Adipose tissue (tissue), 3 donors: ENCODE data around the gene PARP1. TPM values are rescaled to one million over a fixed set of nuclear protein-coding genes. Genes with fewer than 3 reads are reported as not detected.

Experiments
- H3K27ac ChIP-seq: one replicate; pipeline ENCODE4 v1.5.1; 2013; ENCODE audit warnings: low read depth, low read length
- WGBS, 3 donors: extraction: QIAGEN DNeasy Blood & Tissue Kit; methylation state at CpG; one replicate each; pipeline ENCODE4 v1.1.7; 2013; 5-methylcytosine and 5-hydroxymethylcytosine counted together
- polyA plus RNA-seq, 3 donors: library from polyadenylated mRNA; stranded (reverse); fragments of 200-250 nt; gene quantifications; one replicate each; pipeline ENCODE4 v1.2.3, GENCODE V29; 2013
- donor health status: healthy with polysubstance abuse.
- donor health status: Bipolar disorder and iron deficiency.
- donor health status: healthy.

The PARP1 gene
- polyA plus RNA-seq, 3 donors = 26.5 to 43.8 (median 31.3) TPM

- no peak overlapping the region for H3K27ac ChIP-seq
- WGBS, 3 donors = 50 to 76% (median 66%) methylated on average over 8 of the region's 8 CpGs
These were observed 10.6 kb downstream of the PARP1 start for GRCh38 chr1:226397011-226397926.

- WGBS, 3 donors = 90 to 95% (median 93%) methylated on average over 6 of the region's 6 CpGs
- H3K27ac ChIP-seq = no peak overlapping the region
These were observed 12.1 kb downstream of the PARP1 start for GRCh38 chr1:226395753-226396152.

- H3K27ac ChIP-seq = no peak overlapping the region
- 66 to 87% (median 87%) methylated on average over 5 of the region's 5 CpGs for WGBS, 3 donors
These were observed 13.4 kb downstream of the PARP1 start for GRCh38 chr1:226394462-226394861.

GRCh38 chr1:226390681-226391080, 17.2 kb downstream of the PARP1 start:
- WGBS, 3 donors = 95 to 98% (median 97%) methylated on average over 3 of the region's 3 CpGs
- H3K27ac ChIP-seq = no peak overlapping the region

- 91 to 94% (median 94%) methylated on average over 1 of the region's 1 CpG for WGBS, 3 donors
- H3K27ac ChIP-seq = no peak overlapping the region
These were observed 19.8 kb downstream of the PARP1 start for GRCh38 chr1:226388131-226388530.

GRCh38 chr1:226384717-226385116, 23.2 kb downstream of the PARP1 start:
- no peak overlapping the region for H3K27ac ChIP-seq
- WGBS, 3 donors = 88 to 97% (median 96%) methylated on average over 11 of the region's 11 CpGs

- H3K27ac ChIP-seq = no peak overlapping the region
- 93 to 100% (median 96%) methylated on average over 4 of the region's 4 CpGs for WGBS, 3 donors
These were observed 23.9 kb downstream of the PARP1 start for GRCh38 chr1:226384040-226384439.

- H3K27ac ChIP-seq = no peak overlapping the region
- WGBS, 3 donors = 77 to 88% (median 87%) methylated on average over 5 of the region's 5 CpGs
These were observed 25.9 kb downstream of the PARP1 start for GRCh38 chr1:226382030-226382429.

- 83 to 94% (median 93%) methylated on average over 15 of the region's 15 CpGs for WGBS, 3 donors
- no peak overlapping the region for H3K27ac ChIP-seq
These were observed 26.5 kb downstream of the PARP1 start for GRCh38 chr1:226381226-226381998.

GRCh38 chr1:226378071-226378470, 29.8 kb downstream of the PARP1 start:
- no peak overlapping the region for H3K27ac ChIP-seq
- 65 to 85% (median 84%) methylated on average over 2 of the region's 2 CpGs for WGBS, 3 donors

GRCh38 chr1:226376300-226376699, 31.6 kb downstream of the PARP1 start:
- 75 to 94% (median 94%) methylated on average over 3 of the region's 3 CpGs for WGBS, 3 donors
- H3K27ac ChIP-seq = no peak overlapping the region

- 82 to 90% (median 86%) methylated on average over 7 of the region's 7 CpGs for WGBS, 3 donors
These were observed 34.5 kb downstream of the PARP1 start for GRCh38 chr1:226373376-226373775.

GRCh38 chr1:226372885-226373284, 35.0 kb downstream of the PARP1 start:
- WGBS, 3 donors = 90 to 93% (median 92%) methylated on average over 9 of the region's 9 CpGs
- no peak overlapping the region for H3K27ac ChIP-seq

More at GRCh38 chr1:226373376-226373775, 34.5 kb downstream of the PARP1 start:
- H3K27ac ChIP-seq = no peak overlapping the region

GRCh38 chr1:226371866-226372490, 35.9 kb downstream of the PARP1 start:
- H3K27ac ChIP-seq = no peak overlapping the region
- WGBS, 3 donors = 93 to 98% (median 97%) methylated on average over 11 of the region's 11 CpGs

- WGBS, 3 donors = 84 to 90% (median 87%) methylated on average over 6 of the region's 6 CpGs
- no peak overlapping the region for H3K27ac ChIP-seq
These were observed 36.7 kb downstream of the PARP1 start for GRCh38 chr1:226371027-226371694.

GRCh38 chr1:226370144-226370923, 37.6 kb downstream of the PARP1 start:
- 83 to 90% (median 85%) methylated on average over 13 of the region's 13 CpGs for WGBS, 3 donors
- H3K27ac ChIP-seq = no peak overlapping the region

- no peak overlapping the region for H3K27ac ChIP-seq
- 65 to 80% (median 70%) methylated on average over 6 of the region's 6 CpGs for WGBS, 3 donors
These were observed 38.8 kb downstream of the PARP1 start for GRCh38 chr1:226369110-226369509.

GRCh38 chr1:226366290-226366689, 41.6 kb downstream of the PARP1 start:
- H3K27ac ChIP-seq = no peak overlapping the region
- WGBS, 3 donors = 91 to 95% (median 93%) methylated on average over 2 of the region's 2 CpGs
